Ovary (tissue), 3 donors: ENCODE results near the gene PEAK1.

Experiments used
- CTCF ChIP-seq, 3 donors: fragments of 450-650 bp in 2 of 3; fragments of 200-600 bp in 1 of 3; IDR thresholded peaks; one replicate each; pipeline versions ENCODE4 v1.5.1 to v1.8.0; 2016 to 2022; ENCODE audit warnings: antibody characterized with exemption in 3 of 3, mild to moderate bottlenecking in 1 of 3
- EP300 ChIP-seq: sonication (generic); formaldehyde crosslinking; IDR thresholded peaks from one replicate; pipeline ENCODE4 v1.6.1; 2017; ENCODE audit warnings: antibody characterized with exemption
- POLR2A ChIP-seq: fragments of 450-650 bp; IDR thresholded peaks from one replicate; pipeline ENCODE4 v1.6.1; 2017; ENCODE audit warnings: antibody characterized with exemption, mild to moderate bottlenecking, moderate library complexity
- donor health status: DM: no; HTN: no; CAD: no.

- TF ChIP-seq CTCF (IDR thresholded peaks at IDR 0.05) (no peak), EP300 (no peak), POLR2A (no peak)
Measured at GRCh38 chr15:77104155-77104554, 315.7 kb downstream of the PEAK1 start.
